Measurements from ENCODE around the gene CDC42EP4.

GRCh38 chr17:73269791-73270190 is 42.0 kb downstream of the CDC42EP4 start:
- TF ChIP-seq, protein P1, sequence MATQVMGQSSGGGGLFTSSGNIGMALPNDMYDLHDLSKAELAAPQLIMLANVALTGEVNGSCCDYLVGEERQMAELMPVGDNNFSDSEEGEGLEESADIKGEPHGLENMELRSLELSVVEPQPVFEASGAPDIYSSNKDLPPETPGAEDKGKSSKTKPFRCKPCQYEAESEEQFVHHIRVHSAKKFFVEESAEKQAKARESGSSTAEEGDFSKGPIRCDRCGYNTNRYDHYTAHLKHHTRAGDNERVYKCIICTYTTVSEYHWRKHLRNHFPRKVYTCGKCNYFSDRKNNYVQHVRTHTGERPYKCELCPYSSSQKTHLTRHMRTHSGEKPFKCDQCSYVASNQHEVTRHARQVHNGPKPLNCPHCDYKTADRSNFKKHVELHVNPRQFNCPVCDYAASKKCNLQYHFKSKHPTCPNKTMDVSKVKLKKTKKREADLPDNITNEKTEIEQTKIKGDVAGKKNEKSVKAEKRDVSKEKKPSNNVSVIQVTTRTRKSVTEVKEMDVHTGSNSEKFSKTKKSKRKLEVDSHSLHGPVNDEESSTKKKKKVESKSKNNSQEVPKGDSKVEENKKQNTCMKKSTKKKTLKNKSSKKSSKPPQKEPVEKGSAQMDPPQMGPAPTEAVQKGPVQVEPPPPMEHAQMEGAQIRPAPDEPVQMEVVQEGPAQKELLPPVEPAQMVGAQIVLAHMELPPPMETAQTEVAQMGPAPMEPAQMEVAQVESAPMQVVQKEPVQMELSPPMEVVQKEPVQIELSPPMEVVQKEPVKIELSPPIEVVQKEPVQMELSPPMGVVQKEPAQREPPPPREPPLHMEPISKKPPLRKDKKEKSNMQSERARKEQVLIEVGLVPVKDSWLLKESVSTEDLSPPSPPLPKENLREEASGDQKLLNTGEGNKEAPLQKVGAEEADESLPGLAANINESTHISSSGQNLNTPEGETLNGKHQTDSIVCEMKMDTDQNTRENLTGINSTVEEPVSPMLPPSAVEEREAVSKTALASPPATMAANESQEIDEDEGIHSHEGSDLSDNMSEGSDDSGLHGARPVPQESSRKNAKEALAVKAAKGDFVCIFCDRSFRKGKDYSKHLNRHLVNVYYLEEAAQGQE (IDR thresholded peaks at IDR 0.05; ENCODE audit: borderline replicate concordance), result no peak
- TF ChIP-seq, protein P1 (CRISPR knock-in tag; IDR thresholded peaks at IDR 0.05; ENCODE audit: low read depth), result no peak
- TF ChIP-seq TARDBP (IDR thresholded peaks at IDR 0.05), result no peak
- TF ChIP-seq, protein P2, sequence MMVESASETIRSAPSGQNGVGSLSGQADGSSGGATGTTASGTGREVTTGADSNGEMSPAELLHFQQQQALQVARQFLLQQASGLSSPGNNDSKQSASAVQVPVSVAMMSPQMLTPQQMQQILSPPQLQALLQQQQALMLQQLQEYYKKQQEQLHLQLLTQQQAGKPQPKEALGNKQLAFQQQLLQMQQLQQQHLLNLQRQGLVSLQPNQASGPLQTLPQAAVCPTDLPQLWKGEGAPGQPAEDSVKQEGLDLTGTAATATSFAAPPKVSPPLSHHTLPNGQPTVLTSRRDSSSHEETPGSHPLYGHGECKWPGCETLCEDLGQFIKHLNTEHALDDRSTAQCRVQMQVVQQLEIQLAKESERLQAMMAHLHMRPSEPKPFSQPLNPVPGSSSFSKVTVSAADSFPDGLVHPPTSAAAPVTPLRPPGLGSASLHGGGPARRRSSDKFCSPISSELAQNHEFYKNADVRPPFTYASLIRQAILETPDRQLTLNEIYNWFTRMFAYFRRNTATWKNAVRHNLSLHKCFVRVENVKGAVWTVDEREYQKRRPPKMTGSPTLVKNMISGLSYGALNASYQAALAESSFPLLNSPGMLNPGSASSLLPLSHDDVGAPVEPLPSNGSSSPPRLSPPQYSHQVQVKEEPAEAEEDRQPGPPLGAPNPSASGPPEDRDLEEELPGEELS (CRISPR knock-in tag; IDR thresholded peaks at IDR 0.05; ENCODE audit: borderline replicate concordance), result no peak
- no peak for TF ChIP-seq MAFF (IDR thresholded peaks at IDR 0.05; ENCODE audit: low read length)
- TF ChIP-seq YY1 (IDR thresholded peaks at IDR 0.05; ENCODE audit: borderline replicate concordance in 1 of 3, control insufficient read depth in 1 of 3, extremely low read depth in 1 of 3, insufficient read depth in 3 of 3, insufficient read length in 1 of 3, insufficient replicate concordance in 2 of 3, low read depth in 1 of 3, low read length in 2 of 3), result no peak
- no peak for TF ChIP-seq RBM14 (IDR thresholded peaks at IDR 0.05; ENCODE audit: borderline replicate concordance, insufficient read depth, low read depth, low read length)
- TF ChIP-seq, protein P3, sequence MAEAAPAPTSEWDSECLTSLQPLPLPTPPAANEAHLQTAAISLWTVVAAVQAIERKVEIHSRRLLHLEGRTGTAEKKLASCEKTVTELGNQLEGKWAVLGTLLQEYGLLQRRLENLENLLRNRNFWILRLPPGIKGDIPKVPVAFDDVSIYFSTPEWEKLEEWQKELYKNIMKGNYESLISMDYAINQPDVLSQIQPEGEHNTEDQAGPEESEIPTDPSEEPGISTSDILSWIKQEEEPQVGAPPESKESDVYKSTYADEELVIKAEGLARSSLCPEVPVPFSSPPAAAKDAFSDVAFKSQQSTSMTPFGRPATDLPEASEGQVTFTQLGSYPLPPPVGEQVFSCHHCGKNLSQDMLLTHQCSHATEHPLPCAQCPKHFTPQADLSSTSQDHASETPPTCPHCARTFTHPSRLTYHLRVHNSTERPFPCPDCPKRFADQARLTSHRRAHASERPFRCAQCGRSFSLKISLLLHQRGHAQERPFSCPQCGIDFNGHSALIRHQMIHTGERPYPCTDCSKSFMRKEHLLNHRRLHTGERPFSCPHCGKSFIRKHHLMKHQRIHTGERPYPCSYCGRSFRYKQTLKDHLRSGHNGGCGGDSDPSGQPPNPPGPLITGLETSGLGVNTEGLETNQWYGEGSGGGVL (CRISPR knock-in tag; IDR thresholded peaks at IDR 0.05), result no peak
- no peak for TF ChIP-seq KDM5B (IDR thresholded peaks at IDR 0.05; ENCODE audit: insufficient replicate concordance, low read depth, low read length)
